GM12878 (cell line): ENCODE data around the gene AGRP. TPM values are rescaled to one million over a fixed set of nuclear protein-coding genes. Genes with fewer than 3 reads are reported as not detected.
A peak's percentile ranks its signal among the peaks of the same experiment; 100 is the strongest.

Source experiments
- JUND ChIP-seq: IDR thresholded peaks from 2 replicates; pipeline ENCODE4 v1.6.1; 2012; ENCODE audit warnings: low read depth, mild to moderate bottlenecking, low read length, improper control_type of control experiment, moderate library complexity
- MEF2A ChIP-seq: IDR thresholded peaks from 2 replicates; pipeline ENCODE4 v1.6.1; 2011; ENCODE audit warnings: low read depth, mild to moderate bottlenecking, low read length, moderate library complexity; ENCODE audit not compliant: insufficient read depth
- MTA2 ChIP-seq: fragments of 450-650 bp; IDR thresholded peaks from 2 replicates; pipeline ENCODE4 v1.6.1; 2016; ENCODE audit warnings: low read depth, mild to moderate bottlenecking, moderate library complexity
- NR2F1 ChIP-seq: fragments of 450-650 bp; conservative IDR thresholded peaks from 2 replicates; pipeline ENCODE4 v1.6.1; 2017; ENCODE audit warnings: mild to moderate bottlenecking
- POLR2A ChIP-seq: IDR thresholded peaks from 2 replicates; pipeline ENCODE4 v1.6.1; 2011; ENCODE audit warnings: low read depth, mild to moderate bottlenecking, low read length
- RFX5 ChIP-seq: IDR thresholded peaks from 2 replicates; pipeline ENCODE4 v1.6.1; 2011; ENCODE audit warnings: low read depth, low read length, improper control_type of control experiment
- TCF7 ChIP-seq: IDR thresholded peaks from 2 replicates; pipeline ENCODE4 v1.6.1; 2014; ENCODE audit warnings: antibody characterized with exemption, borderline replicate concordance
- polyA plus RNA-seq, 11 experiments: library from polyadenylated mRNA; depleted of rRNA in 4 of 11; unstranded in 6 of 11; stranded (reverse) in 5 of 11; fragments of >200 nt; fragmentation: Nextera tagmentation in 4 of 11; fragmentation: Illumina TruSeq in 1 of 11; extraction: Ambion mirVana in 4 of 11; extraction: Trizol in 1 of 11; gene quantifications; 1 replicate in 1 of 11; 2 replicates in 10 of 11; pipeline versions ENCODE4 v1.2.1 to v1.2.3, GENCODE V29; 2011 to 2016; ENCODE audit warnings: inconsistent platforms in 2 of 11, missing spikeins in 2 of 11, low read depth in 1 of 11
- total RNA-seq, 4 experiments: library from RNA; depleted of rRNA in 3 of 4; stranded (reverse); fragments of >200 nt in 3 of 4; fragmentation: Illumina TruSeq in 1 of 4; extraction: Trizol in 1 of 4; gene quantifications; 2 replicates each; pipeline versions ENCODE4 v1.2.1 to v1.2.3, GENCODE V29; 2013 to 2021
- TF ChIP-seq, protein P1 (sequence below): fragments of 450-650 bp; IDR thresholded peaks from 2 replicates; pipeline ENCODE4 v1.6.1; 2017; ENCODE audit warnings: antibody characterized with exemption, mild to moderate bottlenecking, moderate library complexity
- TF ChIP-seq, protein P2 (sequence below): fragments of 150-350 bp; IDR thresholded peaks from 2 replicates; pipeline ENCODE4 v1.6.1; 2016; ENCODE audit warnings: low read depth, low read length
- TF ChIP-seq, protein P3 (sequence below): fragments of 450-650 bp; IDR thresholded peaks from 2 replicates; pipeline ENCODE4 v1.6.1; 2017; ENCODE audit warnings: mild to moderate bottlenecking, moderate library complexity
- TF ChIP-seq, protein P4 (sequence below): fragments of 450-650 bp; formaldehyde crosslinking; IDR thresholded peaks from 2 replicates; pipeline ENCODE4 v1.4.0; 2022; ENCODE audit warnings: mild to moderate bottlenecking, moderate library complexity
- TF ChIP-seq, protein P5 (sequence below), 3 experiments: IDR thresholded peaks in 2 of 3; conservative IDR thresholded peaks in 1 of 3; 2 replicates each; pipeline ENCODE4 v1.5.1; 2011; ENCODE audit warnings: low read depth in 3 of 3, low read length in 3 of 3, mild to moderate bottlenecking in 3 of 3, control low read depth in 2 of 3, moderate library complexity in 2 of 3, inconsistent platforms in 1 of 3, mixed read lengths in 1 of 3; ENCODE audit not compliant: control insufficient read depth in 2 of 3, insufficient read depth in 1 of 3; ENCODE audit errors: extremely low read depth in 1 of 3

AGRP gene
- total and polyA plus RNA-seq, 10 of the 15 experiments (the other 5 are each of a cell fraction or from before 2014, with no cell fraction given), result 0.16 to 0.75 (median 0.53) TPM; not detected in 6

DNA sequence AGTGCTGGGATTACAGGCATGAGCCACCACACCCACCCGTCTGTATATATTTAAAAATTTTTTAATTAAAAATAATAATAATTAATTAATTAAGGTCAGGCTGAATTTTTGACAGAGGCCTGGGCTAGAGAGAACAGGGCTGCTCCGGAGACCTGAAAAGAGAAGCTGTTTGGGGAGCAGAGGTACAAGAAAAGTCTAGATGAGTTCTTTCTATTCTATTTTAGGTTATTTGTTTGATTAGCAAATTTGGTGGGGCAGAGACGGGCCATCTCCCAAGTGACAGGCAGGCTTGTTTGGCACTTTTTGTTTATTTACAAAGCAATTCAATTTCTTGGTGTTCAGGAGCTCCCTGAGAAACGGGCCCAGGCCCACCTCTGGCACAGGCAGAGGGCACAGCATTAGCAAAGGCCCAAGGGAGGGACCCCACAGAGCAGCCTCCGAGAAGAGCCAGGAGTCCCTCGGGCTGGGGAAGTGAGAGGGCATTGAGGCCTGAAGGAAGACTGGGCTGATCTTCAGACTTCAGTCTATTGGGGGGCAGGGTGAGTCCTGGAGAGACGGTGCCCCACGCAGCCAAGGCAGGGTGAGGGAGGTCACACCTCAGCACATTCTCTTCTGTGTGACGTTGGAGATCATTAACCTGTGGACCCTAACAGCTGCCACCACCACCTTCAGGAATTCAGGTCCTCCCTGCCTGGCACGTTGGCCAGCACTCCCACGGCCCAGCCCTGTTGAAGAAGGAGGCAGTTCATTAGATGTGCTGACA lies 34.5 kb upstream of the AGRP start (continued):
- TF ChIP-seq, protein P1, sequence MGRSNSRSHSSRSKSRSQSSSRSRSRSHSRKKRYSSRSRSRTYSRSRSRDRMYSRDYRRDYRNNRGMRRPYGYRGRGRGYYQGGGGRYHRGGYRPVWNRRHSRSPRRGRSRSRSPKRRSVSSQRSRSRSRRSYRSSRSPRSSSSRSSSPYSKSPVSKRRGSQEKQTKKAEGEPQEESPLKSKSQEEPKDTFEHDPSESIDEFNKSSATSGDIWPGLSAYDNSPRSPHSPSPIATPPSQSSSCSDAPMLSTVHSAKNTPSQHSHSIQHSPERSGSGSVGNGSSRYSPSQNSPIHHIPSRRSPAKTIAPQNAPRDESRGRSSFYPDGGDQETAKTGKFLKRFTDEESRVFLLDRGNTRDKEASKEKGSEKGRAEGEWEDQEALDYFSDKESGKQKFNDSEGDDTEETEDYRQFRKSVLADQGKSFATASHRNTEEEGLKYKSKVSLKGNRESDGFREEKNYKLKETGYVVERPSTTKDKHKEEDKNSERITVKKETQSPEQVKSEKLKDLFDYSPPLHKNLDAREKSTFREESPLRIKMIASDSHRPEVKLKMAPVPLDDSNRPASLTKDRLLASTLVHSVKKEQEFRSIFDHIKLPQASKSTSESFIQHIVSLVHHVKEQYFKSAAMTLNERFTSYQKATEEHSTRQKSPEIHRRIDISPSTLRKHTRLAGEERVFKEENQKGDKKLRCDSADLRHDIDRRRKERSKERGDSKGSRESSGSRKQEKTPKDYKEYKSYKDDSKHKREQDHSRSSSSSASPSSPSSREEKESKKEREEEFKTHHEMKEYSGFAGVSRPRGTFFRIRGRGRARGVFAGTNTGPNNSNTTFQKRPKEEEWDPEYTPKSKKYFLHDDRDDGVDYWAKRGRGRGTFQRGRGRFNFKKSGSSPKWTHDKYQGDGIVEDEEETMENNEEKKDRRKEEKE, result no peak
- TF ChIP-seq, protein P2, sequence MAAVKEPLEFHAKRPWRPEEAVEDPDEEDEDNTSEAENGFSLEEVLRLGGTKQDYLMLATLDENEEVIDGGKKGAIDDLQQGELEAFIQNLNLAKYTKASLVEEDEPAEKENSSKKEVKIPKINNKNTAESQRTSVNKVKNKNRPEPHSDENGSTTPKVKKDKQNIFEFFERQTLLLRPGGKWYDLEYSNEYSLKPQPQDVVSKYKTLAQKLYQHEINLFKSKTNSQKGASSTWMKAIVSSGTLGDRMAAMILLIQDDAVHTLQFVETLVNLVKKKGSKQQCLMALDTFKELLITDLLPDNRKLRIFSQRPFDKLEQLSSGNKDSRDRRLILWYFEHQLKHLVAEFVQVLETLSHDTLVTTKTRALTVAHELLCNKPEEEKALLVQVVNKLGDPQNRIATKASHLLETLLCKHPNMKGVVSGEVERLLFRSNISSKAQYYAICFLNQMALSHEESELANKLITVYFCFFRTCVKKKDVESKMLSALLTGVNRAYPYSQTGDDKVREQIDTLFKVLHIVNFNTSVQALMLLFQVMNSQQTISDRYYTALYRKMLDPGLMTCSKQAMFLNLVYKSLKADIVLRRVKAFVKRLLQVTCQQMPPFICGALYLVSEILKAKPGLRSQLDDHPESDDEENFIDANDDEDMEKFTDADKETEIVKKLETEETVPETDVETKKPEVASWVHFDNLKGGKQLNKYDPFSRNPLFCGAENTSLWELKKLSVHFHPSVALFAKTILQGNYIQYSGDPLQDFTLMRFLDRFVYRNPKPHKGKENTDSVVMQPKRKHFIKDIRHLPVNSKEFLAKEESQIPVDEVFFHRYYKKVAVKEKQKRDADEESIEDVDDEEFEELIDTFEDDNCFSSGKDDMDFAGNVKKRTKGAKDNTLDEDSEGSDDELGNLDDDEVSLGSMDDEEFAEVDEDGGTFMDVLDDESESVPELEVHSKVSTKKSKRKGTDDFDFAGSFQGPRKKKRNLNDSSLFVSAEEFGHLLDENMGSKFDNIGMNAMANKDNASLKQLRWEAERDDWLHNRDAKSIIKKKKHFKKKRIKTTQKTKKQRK, result no peak
- TF ChIP-seq MEF2A (0 out of 2 replicates have a peak, but pooled peaks have one; percentile 27), POLR2A (peak; percentile 59; the same call in 1 of the 2 replicates), RFX5 (no peak), MTA2 (peak; percentile 51; the same call in 1 of the 2 replicates), NR2F1 (peak; percentile 88), JUND (no peak), TCF7 (no peak)
- TF ChIP-seq, protein P3, sequence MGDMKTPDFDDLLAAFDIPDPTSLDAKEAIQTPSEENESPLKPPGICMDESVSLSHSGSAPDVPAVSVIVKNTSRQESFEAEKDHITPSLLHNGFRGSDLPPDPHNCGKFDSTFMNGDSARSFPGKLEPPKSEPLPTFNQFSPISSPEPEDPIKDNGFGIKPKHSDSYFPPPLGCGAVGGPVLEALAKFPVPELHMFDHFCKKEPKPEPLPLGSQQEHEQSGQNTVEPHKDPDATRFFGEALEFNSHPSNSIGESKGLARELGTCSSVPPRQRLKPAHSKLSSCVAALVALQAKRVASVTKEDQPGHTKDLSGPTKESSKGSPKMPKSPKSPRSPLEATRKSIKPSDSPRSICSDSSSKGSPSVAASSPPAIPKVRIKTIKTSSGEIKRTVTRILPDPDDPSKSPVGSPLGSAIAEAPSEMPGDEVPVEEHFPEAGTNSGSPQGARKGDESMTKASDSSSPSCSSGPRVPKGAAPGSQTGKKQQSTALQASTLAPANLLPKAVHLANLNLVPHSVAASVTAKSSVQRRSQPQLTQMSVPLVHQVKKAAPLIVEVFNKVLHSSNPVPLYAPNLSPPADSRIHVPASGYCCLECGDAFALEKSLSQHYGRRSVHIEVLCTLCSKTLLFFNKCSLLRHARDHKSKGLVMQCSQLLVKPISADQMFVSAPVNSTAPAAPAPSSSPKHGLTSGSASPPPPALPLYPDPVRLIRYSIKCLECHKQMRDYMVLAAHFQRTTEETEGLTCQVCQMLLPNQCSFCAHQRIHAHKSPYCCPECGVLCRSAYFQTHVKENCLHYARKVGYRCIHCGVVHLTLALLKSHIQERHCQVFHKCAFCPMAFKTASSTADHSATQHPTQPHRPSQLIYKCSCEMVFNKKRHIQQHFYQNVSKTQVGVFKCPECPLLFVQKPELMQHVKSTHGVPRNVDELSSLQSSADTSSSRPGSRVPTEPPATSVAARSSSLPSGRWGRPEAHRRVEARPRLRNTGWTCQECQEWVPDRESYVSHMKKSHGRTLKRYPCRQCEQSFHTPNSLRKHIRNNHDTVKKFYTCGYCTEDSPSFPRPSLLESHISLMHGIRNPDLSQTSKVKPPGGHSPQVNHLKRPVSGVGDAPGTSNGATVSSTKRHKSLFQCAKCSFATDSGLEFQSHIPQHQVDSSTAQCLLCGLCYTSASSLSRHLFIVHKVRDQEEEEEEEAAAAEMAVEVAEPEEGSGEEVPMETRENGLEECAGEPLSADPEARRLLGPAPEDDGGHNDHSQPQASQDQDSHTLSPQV, result no peak
- TF ChIP-seq, protein P4, sequence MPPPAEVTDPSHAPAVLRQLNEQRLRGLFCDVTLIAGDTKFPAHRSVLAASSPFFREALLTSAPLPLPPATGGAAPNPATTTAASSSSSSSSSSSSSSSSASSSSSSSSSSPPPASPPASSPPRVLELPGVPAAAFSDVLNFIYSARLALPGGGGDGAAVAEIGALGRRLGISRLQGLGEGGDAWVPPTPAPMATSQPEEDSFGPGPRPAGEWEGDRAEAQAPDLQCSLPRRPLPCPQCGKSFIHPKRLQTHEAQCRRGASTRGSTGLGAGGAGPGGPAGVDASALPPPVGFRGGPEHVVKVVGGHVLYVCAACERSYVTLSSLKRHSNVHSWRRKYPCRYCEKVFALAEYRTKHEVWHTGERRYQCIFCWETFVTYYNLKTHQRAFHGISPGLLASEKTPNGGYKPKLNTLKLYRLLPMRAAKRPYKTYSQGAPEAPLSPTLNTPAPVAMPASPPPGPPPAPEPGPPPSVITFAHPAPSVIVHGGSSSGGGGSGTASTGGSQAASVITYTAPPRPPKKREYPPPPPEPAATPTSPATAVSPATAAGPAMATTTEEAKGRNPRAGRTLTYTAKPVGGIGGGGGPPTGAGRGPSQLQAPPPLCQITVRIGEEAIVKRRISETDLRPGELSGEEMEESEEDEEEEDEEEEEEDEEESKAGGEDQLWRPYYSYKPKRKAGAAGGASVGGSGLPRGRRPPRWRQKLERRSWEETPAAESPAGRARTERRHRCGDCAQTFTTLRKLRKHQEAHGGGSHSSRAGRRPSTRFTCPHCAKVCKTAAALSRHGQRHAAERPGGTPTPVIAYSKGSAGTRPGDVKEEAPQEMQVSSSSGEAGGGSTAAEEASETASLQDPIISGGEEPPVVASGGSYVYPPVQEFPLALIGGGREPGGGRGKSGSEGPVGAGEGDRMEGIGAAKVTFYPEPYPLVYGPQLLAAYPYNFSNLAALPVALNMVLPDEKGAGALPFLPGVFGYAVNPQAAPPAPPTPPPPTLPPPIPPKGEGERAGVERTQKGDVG (CRISPR knock-in tag), result no peak
- TF ChIP-seq, protein P5, sequence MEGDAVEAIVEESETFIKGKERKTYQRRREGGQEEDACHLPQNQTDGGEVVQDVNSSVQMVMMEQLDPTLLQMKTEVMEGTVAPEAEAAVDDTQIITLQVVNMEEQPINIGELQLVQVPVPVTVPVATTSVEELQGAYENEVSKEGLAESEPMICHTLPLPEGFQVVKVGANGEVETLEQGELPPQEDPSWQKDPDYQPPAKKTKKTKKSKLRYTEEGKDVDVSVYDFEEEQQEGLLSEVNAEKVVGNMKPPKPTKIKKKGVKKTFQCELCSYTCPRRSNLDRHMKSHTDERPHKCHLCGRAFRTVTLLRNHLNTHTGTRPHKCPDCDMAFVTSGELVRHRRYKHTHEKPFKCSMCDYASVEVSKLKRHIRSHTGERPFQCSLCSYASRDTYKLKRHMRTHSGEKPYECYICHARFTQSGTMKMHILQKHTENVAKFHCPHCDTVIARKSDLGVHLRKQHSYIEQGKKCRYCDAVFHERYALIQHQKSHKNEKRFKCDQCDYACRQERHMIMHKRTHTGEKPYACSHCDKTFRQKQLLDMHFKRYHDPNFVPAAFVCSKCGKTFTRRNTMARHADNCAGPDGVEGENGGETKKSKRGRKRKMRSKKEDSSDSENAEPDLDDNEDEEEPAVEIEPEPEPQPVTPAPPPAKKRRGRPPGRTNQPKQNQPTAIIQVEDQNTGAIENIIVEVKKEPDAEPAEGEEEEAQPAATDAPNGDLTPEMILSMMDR (IDR thresholded peaks at IDR 0.05 in 2 of 3, conservative IDR thresholded peaks at IDR 0.05 in 1 of 3; ENCODE audit: control insufficient read depth in 2 of 3, extremely low read depth in 1 of 3, insufficient read depth in 1 of 3, low read depth in 3 of 3, low read length in 3 of 3), result no peak
